Measurements from ENCODE around the gene GLB1L. TPM values are rescaled to one million over a fixed set of nuclear protein-coding genes. Genes with fewer than 3 reads are reported as not detected.

GLB1L gene
- total RNA-seq, 6 donors from 2014 or later: 4.1 to 19.5 (median 11.9) TPM

- peaks cover 17 to 23% (median 20%) of the 10 kb centered on the region in 4 donors for H3K4me1 ChIP-seq
- H3K27ac ChIP-seq: peak overlapping the region in 1 of 4 donors; percentile 31
- peaks cover 0 to 54% (median 30%) of the 10 kb centered on the region in 4 donors for H3K36me3 ChIP-seq
- H3K27me3 ChIP-seq: no peaks in the 10 kb centered on the region
- no peak for TF ChIP-seq POLR2AphosphoS5 (IDR thresholded peaks at IDR 0.05)
- TF ChIP-seq CTCF (IDR thresholded peaks at IDR 0.05): no peak
- no peak for TF ChIP-seq POLR2A (IDR thresholded peaks at IDR 0.05)
- TF ChIP-seq EP300 (IDR thresholded peaks at IDR 0.05): no peak
- H3K4me3 ChIP-seq: no peak overlapping the region
- WGBS, 2 donors: 64 to 74% methylated on average over 18 of the region's 18 CpGs
- DNase-seq (no peak), ATAC-seq (ENCODE audit: low FRiP score in 2 of 2) (no peak)
- no peaks in the 10 kb centered on the region for H3K9me3 ChIP-seq
Observed at GRCh38 chr2:219209236-219210195, 35.7 kb downstream of the GLB1L start.

- Histone ChIP-seq H3K9me3 (no peaks in the 10 kb centered on the region), H3K4me3 (peak overlapping the region in 2 of 4 donors; percentile 80 to 95), H3K4me1 (peaks cover 17 to 23% (median 20%) of the 10 kb centered on the region in 4 donors), H3K36me3 (peaks cover 0 to 43% (median 24%) of the 10 kb centered on the region in 4 donors), H3K27me3 (no peaks in the 10 kb centered on the region), H3K27ac (peak overlapping the region; percentile 91 to 98 (median 96))
- WGBS, 2 donors: 56 to 71% methylated on average over 17 of the region's 17 CpGs
- peak in 1 of 2 donors; percentile 57 for DNase-seq
- no peak for ATAC-seq (ENCODE audit: low FRiP score in 2 of 2)
- no peak for TF ChIP-seq EP300 (IDR thresholded peaks at IDR 0.05)
- TF ChIP-seq POLR2AphosphoS5 (IDR thresholded peaks at IDR 0.05): no peak
- no peak for TF ChIP-seq POLR2A (IDR thresholded peaks at IDR 0.05)
- TF ChIP-seq CTCF (IDR thresholded peaks at IDR 0.05): no peak
Observed at GRCh38 chr2:219207884-219208740, 37.1 kb downstream of the GLB1L start.

GRCh38 chr2:219207134-219207883 lies 37.9 kb downstream of the GLB1L start:
- ATAC-seq (ENCODE audit: low FRiP score in 2 of 2): no peak
- H3K4me3 ChIP-seq: peak overlapping the region; percentile 73 to 97 (median 88)
- no peak for DNase-seq
- peaks cover 17 to 23% (median 20%) of the 10 kb centered on the region in 4 donors for H3K4me1 ChIP-seq
- 17 to 25% methylated on average over 13 to 21 of the region's 22 CpGs for WGBS, 2 donors
- peaks cover 0 to 35% (median 19%) of the 10 kb centered on the region in 4 donors for H3K36me3 ChIP-seq
- no peaks in the 10 kb centered on the region for H3K27me3 ChIP-seq
- peak overlapping the region; percentile 91 to 98 (median 96) for H3K27ac ChIP-seq
- H3K9me3 ChIP-seq: no peaks in the 10 kb centered on the region
- TF ChIP-seq EP300 (IDR thresholded peaks at IDR 0.05) (no peak), POLR2AphosphoS5 (IDR thresholded peaks at IDR 0.05) (no peak), CTCF (IDR thresholded peaks at IDR 0.05) (no peak), POLR2A (IDR thresholded peaks at IDR 0.05) (no peak)

GRCh38 chr2:219206328-219207133 lies 38.7 kb downstream of the GLB1L start, which contains the start of gene ZFAND2B:
Gene ZFAND2B, plus strand, starts transcription at chr2:219206782. Its CDS starts 206 bp downstream, at chr2:219206988.
- Histone ChIP-seq H3K27ac (peak within 1 kb of the TSS; percentile 91 to 98 (median 96)), H3K9me3 (no peaks in the 10 kb centered on the region), H3K36me3 (peaks cover 0 to 34% (median 19%) of the 10 kb centered on the region in 4 donors), H3K4me3 (peak within 1 kb of the TSS; percentile 73 to 97 (median 88)), H3K4me1 (peaks cover 17 to 23% (median 20%) of the 10 kb centered on the region in 4 donors), H3K27me3 (no peaks in the 10 kb centered on the region)
- no peak for TF ChIP-seq EP300 (IDR thresholded peaks at IDR 0.05)
- peak; percentile 92 to 98 for TF ChIP-seq POLR2AphosphoS5 (IDR thresholded peaks at IDR 0.05)
- peak; percentile 11 to 74 (median 48) for TF ChIP-seq CTCF (IDR thresholded peaks at IDR 0.05)
- peak in 3 of 4 donors; percentile 70 to 98 (median 97) for TF ChIP-seq POLR2A (IDR thresholded peaks at IDR 0.05)
- ATAC-seq (ENCODE audit: low FRiP score in 2 of 2): peak; percentile 96 to 99
- 0 to 1% methylated on average over 28 to 57 of the region's 76 CpGs for WGBS, 2 donors
- DNase-seq: peak; percentile 97 to 99
